Calu3 (cell line): ENCODE data around the gene OSBPL3. TPM values are rescaled to one million over a fixed set of nuclear protein-coding genes. Genes with fewer than 3 reads are reported as not detected.

Source experiments
- BruUV-seq: library from RNA; stranded (reverse); fragments of 400-500 nt; replicated peaks from 2 replicates; lab custom pipeline; 2021; lab: Mats Ljungman, UMichigan
- CTCF ChIA-PET: fragments of 300-600 bp; sonication (Branson Sonifier 250); formaldehyde crosslinking; loops from one replicate; lab custom pipeline; 2022; ENCODE audit warnings: antibody characterized with exemption; lab: Charles Lee
- DNase-seq: peaks from one replicate; pipeline ENCODE4 v3.0.0; 2022
- H3K27ac Mint-ChIP-seq: one replicate; pipeline ENCODE4 v1.8.0; 2022; ENCODE audit warnings: mixed read lengths; ENCODE audit not compliant: unreplicated experiment
- H3K27me3 Mint-ChIP-seq: one replicate; pipeline ENCODE4 v1.8.0; 2022; ENCODE audit warnings: mixed read lengths; ENCODE audit not compliant: unreplicated experiment
- H3K36me3 Mint-ChIP-seq: one replicate; pipeline ENCODE4 v1.8.0; 2022; ENCODE audit warnings: mild to moderate bottlenecking, moderate library complexity, mixed read lengths; ENCODE audit not compliant: insufficient read depth, unreplicated experiment
- H3K4me1 Mint-ChIP-seq: one replicate; pipeline ENCODE4 v1.8.0; 2022; ENCODE audit warnings: mild to moderate bottlenecking, low read depth, mixed read lengths; ENCODE audit not compliant: unreplicated experiment
- H3K4me3 Mint-ChIP-seq: one replicate; pipeline ENCODE4 v1.8.0; 2022; ENCODE audit warnings: mild to moderate bottlenecking, low read depth, moderate library complexity, mixed read lengths; ENCODE audit not compliant: unreplicated experiment
- H3K9me3 Mint-ChIP-seq: one replicate; pipeline ENCODE4 v1.8.0; 2022; ENCODE audit warnings: low read depth, mixed read lengths; ENCODE audit not compliant: unreplicated experiment
- CTCF ChIP-seq: fragments of 200-600 bp; IDR thresholded peaks from one replicate; pipeline ENCODE4 v1.8.0; 2022; ENCODE audit warnings: antibody characterized with exemption; ENCODE audit not compliant: unreplicated experiment
- intact Hi-C: fragments of 100-400 bp; cut with micrococcal nuclease; formaldehyde crosslinking; loops from one replicate; pipeline ENCODE4 v1.10.0; 2022; ENCODE audit not compliant: unreplicated experiment
- total RNA-seq: library from RNA; stranded (reverse); gene quantifications from 2 replicates; pipeline ENCODE4 v1.2.3, GENCODE V29; 2022

The OSBPL3 gene
- total RNA-seq, 1 experiment from 2014 or later, result 136 TPM

DNA sequence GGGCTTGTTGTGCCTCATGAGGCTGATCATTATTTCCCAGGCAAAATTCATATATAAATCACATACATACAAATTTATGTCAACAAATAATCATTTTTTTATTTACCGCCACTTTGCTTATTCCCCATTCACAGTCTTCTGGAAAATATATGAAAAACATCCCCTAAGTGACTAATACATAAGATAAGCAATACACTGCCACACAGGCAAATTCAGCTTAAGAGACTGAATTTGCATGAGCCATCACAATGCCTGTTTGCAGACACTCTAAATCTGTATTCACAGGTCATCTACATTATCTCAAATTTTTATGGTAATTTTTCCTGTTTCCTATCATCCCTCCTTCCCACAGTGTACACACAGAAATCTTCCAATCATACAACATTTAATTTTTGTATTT is 13.2 kb downstream of the OSBPL3 start:
- Mint-ChIP-seq H3K4me3 (peak overlapping the region; percentile 65), H3K4me1 (peaks cover 81% of the 10 kb centered on the region), H3K9me3 (no peaks in the 10 kb centered on the region), H3K36me3 (peaks cover 28% of the 10 kb centered on the region), H3K27me3 (no peaks in the 10 kb centered on the region), H3K27ac (peak overlapping the region; percentile 98)
- intact Hi-C loops, result loop anchor here (5.0 kb wide), 1 partner anchor 125 kb away; no protein-coding TSS in a partner anchor
- TF ChIP-seq CTCF, result no peak
- no TSS peak for BruUV-seq
- CTCF ChIA-PET, result interaction anchor here (0.5 to 1.8 kb wide), 6 partner anchors 9 to 138 kb away, joined by 3 to 6 read pairs (median 4); no protein-coding TSS in a partner anchor
- DNase-seq, result no peak

DNA sequence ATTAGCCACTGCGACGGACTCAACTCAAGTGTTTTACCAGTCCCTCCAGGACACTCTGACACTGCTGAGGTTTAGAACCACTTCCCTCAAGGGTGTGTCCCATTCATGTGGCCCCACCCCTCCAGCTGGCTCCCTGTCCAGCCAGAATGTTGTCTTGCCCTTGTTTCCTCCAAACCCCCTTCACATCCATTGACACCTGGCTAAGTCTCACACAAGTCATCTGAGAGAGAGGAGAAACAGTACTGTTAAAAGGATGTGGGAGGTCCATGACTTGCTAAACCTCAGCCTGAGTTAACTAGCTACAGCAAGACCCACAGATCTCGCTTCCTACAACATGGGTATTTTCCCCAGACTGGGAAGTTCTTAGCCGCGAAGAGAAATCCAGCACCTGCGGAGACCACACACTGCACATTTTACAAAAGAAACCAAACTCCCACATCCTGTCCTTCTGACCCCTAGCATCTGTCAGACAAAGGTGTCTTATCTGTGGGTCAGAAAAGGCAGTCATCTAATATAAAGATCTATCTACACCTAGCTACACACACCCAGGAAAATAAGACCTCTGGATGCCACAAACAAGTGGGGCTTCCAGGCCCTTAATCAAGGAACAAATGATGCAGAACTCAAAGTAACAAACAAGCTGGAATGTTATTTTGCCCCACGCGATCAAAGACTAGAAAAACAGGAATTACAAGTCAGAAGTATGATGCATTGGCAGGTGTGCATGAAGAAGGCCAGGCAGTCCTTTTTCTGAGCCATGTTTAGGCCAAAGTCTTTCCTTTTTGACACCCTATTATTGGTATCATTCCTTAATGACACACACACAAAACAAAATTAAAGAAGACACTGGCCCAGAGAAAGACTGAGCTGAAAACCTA is 13.9 kb downstream of the OSBPL3 start:
- CTCF ChIA-PET, result interaction anchor here (0.5 to 1.8 kb wide), 8 partner anchors 10 to 137 kb away, joined by 3 to 6 read pairs (median 4); no protein-coding TSS in a partner anchor
- Mint-ChIP-seq H3K27ac (peak overlapping the region; percentile 98), H3K4me3 (peak overlapping the region; percentile 65), H3K9me3 (no peaks in the 10 kb centered on the region), H3K27me3 (no peaks in the 10 kb centered on the region), H3K36me3 (peaks cover 24% of the 10 kb centered on the region), H3K4me1 (peaks cover 80% of the 10 kb centered on the region)
- peak; percentile 81 for DNase-seq
- BruUV-seq, result no TSS peak
- intact Hi-C loops, result loop anchor here (5.0 kb wide), 1 partner anchor 126 kb away; no protein-coding TSS in a partner anchor
- no peak for TF ChIP-seq CTCF

DNA sequence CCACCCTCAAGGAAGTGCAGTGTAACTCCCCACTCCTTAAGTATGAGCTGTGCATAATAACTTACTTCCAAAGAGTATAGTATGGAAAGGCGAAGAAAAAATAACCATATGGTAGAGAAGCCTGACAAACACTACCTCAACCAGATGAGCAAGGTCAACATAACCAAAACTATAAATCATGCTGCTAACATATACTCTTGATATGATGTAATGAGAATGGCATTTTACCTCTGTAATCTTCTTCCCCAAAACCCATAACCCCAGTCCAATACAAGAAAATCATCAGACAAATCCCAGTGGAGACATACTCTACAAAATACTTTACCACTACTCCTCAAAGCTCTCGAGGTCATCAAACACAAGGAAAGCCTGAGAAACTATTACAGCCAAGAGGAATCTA is 15.8 kb downstream of the OSBPL3 start:
- CTCF ChIA-PET, result interaction anchor here (1.3 kb wide), 1 partner anchor 143 kb away, joined by 3 read pairs; no protein-coding TSS in a partner anchor

DNA sequence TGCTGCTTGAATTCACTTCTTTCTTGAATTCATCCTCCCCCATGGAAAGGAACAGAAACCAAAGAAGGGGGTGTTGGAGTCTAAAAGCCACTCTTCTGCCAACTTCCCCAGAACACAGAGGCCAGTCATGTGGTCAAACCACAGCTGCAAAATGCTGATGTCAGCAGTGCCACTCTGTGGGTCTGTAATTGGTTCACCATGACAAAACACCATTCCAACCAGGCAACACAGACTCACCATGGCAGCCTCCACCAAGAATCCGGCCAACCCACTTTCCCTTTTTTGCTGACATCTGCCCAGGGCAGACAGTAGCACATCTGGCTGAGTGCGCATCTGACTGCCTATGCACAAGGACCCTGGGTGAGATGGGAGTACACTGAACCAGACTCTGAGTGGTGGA is 16.8 kb downstream of the OSBPL3 start:
- intact Hi-C loops, result no loop called here
- Mint-ChIP-seq H3K27me3 (no peaks in the 10 kb centered on the region), H3K36me3 (peaks cover 25% of the 10 kb centered on the region), H3K4me1 (peaks cover 88% of the 10 kb centered on the region), H3K9me3 (no peaks in the 10 kb centered on the region), H3K27ac (peak overlapping the region; percentile 48), H3K4me3 (no peak overlapping the region)
- TF ChIP-seq CTCF, result no peak
- no peak for DNase-seq
- CTCF ChIA-PET, result interaction anchor here (1.0 kb wide), 2 partner anchors 8 to 19 kb away, joined by 3 to 4 read pairs; no protein-coding TSS in a partner anchor
- BruUV-seq, result no TSS peak

More for the DNA sequence above, 15.8 kb downstream of the OSBPL3 start:
- H3K4me3 Mint-ChIP-seq, result peak overlapping the region; percentile 14
- no peaks in the 10 kb centered on the region for H3K27me3 Mint-ChIP-seq
- no TSS peak for BruUV-seq
- peaks cover 25% of the 10 kb centered on the region for H3K36me3 Mint-ChIP-seq
- peak overlapping the region; percentile 66 for H3K27ac Mint-ChIP-seq
- intact Hi-C loops, result no loop called here
- DNase-seq, result no peak
- TF ChIP-seq CTCF, result no peak
- peaks cover 79% of the 10 kb centered on the region for H3K4me1 Mint-ChIP-seq
- H3K9me3 Mint-ChIP-seq, result no peaks in the 10 kb centered on the region
